GM19455 (cell line): Measurements from ENCODE around the gene LPA.
A peak's percentile ranks its signal among the peaks of the same experiment; 100 is the strongest.
"Not testable (repeated sequence)": the region's sequence is repeated elsewhere in the genome, so short reads cannot be mapped to it uniquely, and the experiment has no call there.

Experiments
- ATAC-seq: cut with Tn5 transposase; IDR thresholded peaks from one replicate; pipeline ENCODE4 v1.9.1; 2021; ENCODE audit not compliant: unreplicated experiment

Gene LPA

DNA sequence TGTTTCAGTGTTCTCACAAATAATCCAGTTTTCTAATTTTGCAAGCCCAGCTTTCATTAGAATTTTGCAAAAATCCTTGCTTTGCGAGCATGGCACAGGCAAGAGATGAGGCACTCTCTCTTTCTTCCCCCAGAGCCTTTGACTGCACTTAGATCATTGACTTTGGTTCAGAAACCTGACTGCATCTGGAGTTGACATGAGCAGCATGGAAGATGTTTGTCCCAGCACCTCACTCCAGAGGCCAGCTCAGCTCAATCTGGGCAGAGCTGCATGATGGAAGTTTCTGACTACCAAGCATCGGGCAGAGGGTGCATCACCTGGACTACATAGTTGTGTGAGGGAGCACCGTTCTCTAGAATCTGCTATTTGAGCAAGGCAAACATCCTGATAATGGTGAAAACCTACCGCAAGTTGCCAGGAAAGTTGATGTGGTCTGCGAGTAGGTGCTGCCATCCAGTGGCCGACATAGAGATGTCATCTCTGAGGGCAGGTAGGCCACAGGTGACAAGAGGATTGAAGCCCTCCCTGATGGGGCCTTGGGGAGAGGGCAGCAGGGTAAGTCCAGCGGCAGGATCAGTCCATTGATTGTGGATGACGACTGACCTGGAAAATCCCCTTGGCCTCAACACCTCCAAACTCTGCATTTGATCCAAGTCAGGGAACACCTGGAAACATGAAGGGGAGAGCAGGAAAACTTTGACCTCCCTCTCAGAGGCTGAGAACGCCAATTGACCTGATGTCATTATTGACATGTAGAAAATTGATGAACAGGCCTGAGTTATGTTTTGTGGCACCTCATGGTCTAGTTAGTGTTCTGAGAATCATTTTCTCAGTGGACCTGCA lies 3.8 kb upstream of the LPA start:
- peak; percentile 79 for ATAC-seq

DNA sequence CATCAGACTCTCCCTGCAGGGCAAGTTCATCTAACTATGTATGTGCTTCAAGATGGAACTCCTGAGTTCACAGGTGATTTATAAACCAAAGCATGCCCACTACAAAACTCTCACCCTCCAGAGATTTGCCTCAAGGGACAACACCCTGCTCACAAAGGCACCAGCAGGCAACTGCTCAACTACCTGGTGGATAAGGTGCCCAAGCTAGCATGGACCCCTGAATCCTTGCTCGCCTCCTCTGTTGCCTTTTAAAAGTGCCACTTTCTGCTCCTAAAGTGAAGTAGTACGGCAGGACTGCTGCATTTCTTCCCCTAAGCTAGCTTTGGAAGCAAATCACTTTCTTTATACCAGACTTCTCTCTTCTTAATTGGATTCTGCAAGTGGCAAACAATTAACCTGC lies 1.2 kb downstream of the LPA start:
- no peak for ATAC-seq

DNA sequence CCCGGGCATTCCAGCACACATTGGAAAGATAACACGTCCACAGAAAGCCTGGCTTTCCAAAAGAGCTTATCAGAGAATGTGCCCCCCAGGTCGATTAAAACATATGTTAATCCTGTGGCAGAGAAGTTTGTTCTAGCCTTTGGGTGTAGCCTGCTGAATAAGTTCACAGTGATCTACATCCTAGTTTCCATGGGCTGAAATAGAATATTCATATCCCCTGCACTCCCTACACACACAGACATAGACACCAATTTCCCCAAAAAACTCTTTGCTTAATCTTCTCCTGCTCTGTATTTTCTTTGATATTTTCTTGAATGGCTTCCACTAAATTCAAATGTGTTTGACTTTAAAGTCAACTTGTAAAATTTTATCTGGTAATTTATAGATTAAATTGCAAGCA lies 1.6 kb downstream of the LPA start:
- ATAC-seq, result no peak

DNA sequence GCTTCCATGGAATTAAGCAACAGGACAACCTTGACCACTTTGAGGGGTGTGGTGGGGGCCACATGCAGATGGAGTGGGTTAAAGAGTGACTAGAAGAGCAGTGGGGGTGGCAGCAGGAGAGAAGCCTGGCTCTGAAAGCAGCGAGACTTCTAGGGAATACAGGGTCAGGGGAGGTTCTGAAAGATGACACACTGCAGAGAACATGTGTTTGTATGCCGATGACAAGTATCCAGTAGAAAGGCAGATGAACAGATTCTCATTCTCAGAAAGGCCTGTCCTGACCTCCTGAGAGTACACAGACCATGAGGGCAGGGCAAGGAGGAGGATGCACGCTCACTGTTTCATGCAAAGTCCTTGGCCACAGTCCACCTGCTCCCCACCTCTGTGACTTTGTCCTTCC lies 2.9 kb downstream of the LPA start:
- ATAC-seq, result no peak

DNA sequence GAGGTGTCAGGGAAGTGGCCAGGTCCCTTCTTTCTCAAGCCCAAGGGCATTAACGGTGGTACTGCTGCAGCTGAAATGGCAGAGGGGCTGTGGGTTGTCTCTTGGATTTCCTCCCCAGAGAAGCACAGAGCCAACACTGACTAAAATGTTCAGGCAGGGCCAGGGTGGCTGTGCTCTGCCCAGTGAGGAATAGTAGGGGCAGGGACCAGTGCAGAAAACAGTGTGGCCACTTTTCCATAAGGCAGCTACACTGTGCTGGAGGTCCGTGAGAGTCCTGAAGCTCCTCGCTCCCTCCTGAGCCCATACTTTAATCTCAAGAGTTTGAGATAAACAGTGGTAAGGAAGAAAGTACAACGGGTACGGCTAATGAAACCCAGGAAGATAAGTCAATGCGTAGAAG lies 4.5 kb downstream of the LPA start:
- ATAC-seq, result no peak

DNA sequence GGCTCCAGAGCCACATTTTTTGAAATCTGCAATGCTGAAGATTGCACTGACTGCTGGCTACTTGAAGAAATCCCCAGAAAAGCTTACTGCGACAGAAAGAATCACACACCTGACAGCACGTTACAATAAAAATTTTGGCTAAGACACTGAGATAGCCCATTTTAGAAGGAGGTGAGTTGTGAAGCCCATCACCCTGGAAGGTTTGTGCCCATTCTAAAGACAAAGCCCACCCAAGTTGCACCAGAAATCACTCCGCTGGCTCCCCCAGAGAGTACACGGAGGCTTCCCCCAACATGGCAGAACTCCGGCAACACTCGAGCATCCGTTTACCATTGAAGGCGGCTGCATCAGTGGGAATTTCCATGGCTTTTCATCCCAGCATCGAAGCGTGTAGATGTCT lies 29.4 kb downstream of the LPA start:
- no peak for ATAC-seq

DNA sequence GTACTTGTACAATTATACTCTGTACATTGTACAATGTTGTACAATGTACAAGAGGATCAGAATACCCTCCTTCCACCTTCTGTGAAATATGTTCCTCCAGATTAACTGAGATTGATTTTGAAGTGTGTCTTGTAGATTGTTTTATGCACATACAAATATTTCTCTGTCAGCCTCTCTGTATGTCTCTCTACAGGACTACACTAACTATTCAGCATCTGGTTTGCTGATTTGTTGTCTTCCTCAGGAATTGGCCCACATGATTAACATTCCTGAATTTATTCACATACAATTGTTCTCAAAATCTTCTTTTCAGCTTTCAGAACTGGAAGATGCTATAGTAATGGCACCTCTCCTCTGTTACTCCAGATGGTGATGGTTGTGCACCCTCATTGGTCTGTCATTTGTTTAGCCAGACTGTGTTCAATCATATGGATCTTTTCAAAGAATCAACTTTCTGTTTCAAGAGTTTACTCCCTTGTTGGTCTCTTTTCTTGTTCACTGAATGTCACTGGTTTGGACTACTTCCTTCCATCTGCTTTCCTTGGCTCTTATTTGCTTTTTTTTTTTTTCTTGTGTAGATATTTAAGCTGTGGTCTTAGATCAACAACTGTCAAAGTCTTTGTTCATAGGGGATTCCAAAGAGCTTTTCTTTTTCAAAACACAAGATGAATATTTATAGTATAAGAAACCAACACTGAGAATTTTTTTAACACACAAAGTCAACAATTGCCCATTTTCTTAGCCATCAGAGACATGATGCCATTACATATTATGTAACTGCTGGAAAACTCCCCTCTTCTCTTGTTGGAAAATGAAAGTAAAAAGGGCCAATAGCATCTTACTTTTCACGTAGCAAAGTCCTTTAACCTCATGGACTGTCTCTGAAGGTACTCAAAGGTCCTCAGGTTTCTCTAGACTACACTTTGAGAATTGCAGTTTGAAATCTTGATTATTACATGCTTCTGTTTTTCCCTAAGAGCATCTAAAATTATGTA lies 67.9 kb downstream of the LPA start:
- no peak for ATAC-seq

DNA sequence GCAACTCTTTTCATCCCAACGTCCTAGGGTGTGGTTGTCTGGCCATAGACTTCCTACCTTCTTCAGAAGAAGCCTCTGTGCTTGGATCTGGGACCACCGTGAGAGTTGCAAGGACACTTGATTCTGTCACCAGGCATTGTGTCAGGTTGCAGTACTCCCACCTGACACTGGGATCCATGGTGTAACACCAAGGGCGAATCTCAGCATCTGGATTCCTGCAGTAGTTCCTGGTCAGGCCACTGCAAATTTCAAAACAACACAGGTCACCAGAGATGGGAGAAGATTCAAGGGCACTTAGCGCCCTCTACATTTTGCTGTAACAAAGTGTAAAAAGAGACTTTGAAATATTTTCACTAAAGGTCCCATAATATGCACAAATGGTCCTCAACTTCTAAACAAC lies 68.8 kb downstream of the LPA start:
- ATAC-seq, result not testable (repeated sequence)

DNA sequence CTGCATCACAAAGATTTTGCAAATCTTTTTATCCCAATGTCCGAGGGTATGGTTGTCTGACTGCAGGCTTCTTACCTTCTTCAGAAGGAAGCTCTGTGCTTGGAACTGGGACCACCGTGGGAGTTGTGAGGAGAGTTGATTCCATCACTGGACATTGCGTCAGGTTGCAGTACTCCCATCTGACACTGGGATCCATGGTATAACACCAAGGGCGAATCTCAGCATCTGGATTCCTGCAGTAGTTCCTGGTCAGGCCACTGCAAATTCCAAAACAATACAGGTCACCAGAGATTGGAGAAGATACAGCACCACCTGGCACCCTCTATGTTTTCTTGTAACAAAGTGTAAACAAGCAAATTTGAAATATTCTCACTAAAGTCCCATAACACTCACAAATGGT lies 77.7 kb downstream of the LPA start:
- ATAC-seq, result no peak

DNA sequence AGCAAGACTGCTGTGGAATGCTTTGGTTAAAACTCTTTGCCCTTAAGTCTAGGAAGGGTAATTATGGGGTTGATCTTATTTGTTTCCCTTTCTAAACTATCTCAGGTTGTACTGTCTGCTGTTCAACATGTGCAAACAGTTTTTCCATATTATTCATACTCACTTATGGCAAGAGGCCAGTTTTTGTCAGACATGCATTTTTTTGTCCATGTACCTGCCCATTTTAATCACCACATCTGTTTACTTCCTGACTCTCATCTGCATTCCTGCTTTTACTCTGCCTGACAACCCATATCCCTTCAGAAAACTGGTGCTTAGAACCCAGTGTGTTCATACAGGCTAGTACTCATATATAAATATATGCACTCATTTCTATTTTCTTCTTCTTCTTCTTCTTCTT lies 80.3 kb downstream of the LPA start:
- no peak for ATAC-seq

DNA sequence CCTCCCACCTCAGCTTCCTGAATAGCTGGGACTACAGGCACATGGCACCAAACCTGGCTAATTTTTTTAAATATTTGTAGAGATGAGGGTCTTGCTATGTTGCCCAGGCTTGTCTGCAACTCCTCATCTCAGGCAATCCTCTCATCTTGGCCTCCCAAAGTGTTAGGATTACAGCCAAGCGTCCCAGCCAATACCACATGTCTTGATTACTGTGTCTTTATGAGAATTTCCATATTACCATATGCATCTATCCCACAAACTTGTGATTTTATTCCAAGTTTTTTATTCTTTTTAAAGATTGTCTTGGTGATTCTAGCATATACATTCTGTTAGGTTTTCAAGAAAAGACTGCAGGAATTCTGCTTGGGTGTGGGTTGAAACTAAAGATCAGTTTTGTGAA lies 82.7 kb downstream of the LPA start:
- no peak for ATAC-seq

DNA sequence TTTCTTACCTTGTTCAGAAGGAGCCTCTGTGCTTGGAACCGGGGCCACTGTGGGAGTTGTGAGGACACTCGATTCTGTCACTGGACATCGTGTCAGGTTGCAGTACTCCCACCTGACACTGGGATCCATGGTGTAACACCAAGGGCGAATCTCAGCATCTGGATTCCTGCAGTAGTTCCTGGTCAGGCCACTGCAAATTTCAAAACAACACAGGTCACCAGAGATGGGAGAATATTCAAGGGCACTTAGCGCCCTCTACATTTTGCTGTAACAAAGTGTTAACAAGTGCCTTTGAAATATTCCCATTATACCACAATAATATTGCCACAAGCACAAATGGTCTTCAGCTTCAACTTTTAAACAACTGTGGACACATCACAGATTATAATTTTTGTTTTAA lies 85.6 kb downstream of the LPA start:
- ATAC-seq, result not testable (repeated sequence)

DNA sequence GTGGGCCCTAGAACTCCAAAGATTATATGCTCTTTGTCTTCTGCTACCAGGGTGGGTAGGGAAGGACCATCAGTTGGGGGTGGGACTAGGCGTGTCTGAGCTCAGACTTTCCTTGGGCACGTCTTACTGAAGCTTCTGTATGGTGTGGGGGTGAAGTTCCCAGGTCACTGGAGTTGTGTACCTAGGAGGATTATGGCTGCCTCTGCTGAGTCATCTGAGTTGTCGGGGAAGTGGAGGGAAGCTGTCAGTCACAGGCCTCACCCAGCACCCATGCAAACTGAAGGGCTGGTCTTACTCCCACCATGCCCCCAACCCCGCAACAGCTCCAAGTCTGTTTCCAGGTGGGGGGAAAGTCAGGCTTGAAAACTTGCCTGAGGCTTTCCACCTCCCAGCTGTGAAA lies 90.1 kb downstream of the LPA start:
- no peak for ATAC-seq

DNA sequence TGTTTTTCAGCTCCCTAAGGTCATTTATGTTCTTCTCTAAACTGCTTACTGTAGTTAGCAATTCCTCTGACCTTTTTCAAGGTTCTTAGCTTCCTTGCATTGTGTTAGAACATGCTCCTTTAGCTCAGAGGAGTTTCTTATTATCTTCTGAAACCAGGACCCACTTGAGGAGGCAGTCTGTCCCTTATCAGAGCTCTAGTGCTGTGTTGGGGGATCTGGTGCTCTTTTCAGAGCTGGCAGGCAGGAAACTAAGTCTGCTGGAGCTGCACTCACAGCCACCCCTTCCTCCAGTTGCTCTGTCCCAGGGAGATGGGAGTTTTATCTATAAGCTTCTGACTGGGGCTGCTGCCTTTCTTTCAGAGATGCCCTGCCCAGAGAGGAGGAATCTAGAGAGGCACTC lies 92.9 kb downstream of the LPA start:
- not testable (repeated sequence) for ATAC-seq

DNA sequence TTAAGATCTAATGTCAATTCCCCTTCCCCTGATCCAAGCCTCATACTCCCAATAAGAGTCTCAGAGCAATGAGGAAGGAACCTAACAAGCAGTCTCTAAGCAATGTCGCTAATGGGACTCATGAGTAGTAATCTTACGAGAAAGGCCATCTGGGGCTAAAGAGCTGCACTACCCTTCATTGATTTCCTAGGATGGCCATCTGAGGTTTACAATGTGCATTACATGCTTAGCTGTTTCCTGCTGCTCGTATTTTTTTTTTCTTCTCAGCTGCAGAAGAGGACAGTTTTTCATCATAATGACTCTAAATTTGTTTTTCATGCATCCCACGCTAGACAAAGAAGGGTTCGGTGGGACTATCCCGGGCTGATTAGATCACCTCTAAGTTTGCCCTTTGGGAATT lies 119.3 kb downstream of the LPA start:
- ATAC-seq, result no peak

DNA sequence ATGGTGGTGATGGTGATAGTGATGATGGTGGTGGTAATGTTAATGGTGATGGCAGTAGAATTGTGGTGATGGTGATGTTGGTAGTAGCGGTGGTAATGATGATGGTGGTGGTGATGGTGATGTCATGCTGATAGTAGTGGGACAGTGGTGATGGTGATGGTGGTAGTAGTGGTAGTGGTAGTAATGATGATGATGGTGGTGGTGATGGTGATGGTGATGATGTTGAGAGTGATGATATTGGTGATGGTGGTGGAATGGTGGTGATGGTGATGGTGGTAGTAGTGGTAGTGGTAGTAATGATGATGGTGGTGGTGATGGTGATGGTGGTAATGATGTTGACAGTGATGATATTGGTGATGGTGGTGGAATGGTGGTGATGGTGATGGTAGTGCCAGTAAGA lies 128.8 kb downstream of the LPA start:
- no peak for ATAC-seq

DNA sequence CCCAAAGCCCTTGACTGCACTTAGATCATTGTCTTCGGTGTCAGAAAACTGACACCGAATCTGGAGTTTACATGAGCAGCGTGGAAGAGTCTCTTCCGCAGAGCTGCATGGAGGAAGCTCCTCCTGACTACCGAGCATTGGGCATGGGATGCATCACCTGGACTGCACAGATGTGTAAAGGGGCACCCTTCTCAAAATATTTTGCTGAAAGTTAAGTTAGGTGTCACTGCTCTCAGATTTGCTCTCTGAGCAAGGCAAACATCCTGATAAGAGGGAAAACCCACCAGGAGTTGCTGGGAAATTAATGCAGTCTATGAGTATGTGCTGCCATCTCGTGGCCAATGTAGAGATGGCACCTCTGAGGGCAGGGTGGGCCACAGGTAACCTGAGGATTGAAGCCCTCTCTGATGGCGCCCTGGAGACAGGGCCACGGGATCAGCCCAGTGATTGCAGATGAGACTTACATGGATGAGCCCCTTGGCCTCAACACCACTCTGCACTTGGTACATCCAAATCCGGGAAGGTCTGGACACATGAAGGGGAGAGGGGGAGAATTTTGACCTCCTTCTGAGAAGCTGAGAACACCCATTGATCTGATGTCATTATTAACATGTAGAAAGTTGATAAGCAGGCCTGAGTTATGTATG lies 129.9 kb downstream of the LPA start:
- peak; percentile 73 for ATAC-seq

DNA sequence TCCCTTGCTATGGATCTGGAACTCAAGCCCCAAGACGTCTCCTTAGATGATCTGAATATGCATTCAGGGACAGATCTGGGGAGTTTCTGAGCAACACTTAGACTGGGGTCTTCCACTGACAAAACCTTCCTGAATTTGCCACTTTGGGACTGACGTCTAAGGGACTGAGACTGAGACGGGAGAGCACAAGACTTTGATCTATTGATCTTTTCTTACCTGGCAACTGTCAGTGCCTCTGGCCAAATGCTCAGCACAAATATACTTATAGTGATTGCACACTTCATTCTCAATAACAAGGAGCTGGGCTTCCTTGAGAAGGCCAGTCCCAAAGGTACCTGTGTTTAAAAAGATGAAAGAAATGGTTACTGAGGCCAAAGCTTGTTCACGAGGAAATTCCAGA lies 131.8 kb downstream of the LPA start:
- ATAC-seq, result no peak

DNA sequence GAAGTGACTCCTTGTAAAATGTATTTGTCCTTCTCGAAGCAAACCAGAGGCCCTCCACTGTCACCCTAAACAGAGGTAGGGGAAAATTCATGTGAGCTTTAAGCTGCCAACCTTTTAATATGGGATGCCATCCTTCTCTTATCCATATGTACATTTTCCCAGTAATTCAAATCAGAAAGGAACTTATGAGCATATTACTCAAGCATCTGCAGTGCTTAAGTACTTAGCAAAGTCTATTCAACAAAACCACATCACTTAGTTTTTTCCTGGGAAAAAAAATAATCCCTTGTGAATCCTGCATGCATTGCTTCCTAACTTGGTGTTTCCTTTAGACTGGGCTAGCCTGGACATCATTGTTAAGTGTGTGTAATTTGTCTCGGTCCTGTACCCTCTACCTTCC lies 132.2 kb downstream of the LPA start:
- ATAC-seq, result no peak

DNA sequence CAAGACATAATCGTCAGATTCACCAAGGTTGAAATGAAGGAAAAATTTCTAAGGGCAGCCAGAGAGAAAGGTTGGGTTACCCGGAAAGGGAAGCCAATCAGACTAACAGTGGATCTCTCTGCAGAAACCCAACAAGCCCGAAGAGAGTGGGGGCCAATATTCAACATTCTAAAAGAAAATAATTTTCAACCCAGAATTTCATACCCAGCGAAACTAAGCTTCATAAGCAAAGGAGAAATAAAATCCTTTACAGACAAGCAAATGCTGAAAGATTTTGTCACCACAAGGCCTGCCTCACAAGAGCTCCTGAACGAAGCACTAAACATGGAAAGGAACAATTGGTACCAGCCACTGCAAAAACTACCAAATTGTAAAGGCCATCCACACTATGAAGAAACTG lies 134.6 kb downstream of the LPA start:
- ATAC-seq, result not testable (repeated sequence)

DNA sequence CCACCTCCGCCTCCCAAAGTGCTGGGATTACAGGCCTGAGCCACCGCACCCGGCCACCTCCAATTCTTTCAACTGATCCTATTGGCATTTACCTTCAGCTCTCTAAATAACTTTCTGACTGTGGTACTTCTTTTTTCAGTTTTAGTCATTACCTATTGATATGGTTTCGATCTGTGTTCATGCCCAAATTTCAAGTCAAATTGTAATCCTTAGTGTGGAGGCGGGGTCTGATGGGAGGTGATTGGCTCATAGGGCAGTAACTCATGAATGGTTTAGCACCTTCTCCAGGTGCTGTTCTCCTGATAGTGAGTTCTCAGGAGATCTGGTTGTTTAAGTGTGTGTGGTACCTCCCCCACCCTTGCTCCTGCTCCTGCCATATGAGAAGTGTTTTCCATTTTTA lies 140.9 kb downstream of the LPA start:
- no peak for ATAC-seq
